ENCODE results near the gene FANCB. TPM values are rescaled to one million over a fixed set of nuclear protein-coding genes. Genes with fewer than 3 reads are reported as not detected.

Gene FANCB
- total RNA-seq, 4 donors from 2014 or later: 0.53 to 7.8 (median 1.8) TPM

DNA sequence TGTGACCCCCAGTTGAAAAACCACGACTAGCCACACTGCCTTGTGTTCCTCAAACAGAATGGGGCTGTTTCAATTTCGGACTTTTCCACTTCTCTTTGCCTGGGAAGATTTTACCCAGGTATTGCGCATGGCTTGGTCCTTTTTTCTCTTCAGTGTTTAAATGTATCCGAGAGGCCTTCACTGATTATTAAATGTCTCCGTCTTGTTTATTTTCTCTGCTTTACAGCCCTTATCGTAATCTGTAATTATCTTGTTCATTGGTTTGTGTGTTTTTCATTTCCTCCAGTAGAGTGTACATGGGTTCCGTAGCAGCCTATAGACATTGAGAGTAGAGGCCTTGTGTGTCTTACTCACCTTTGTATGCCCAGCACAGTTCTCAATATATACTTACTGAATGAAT, 2.8 kb upstream of the FANCB start:
- WGBS, 2 donors: 75 to 87% methylated on average over 7 of the region's 7 CpGs
- H3K4me3 ChIP-seq: no peak overlapping the region
- no peak overlapping the region for H3K27ac ChIP-seq
- TF ChIP-seq, protein P1, sequence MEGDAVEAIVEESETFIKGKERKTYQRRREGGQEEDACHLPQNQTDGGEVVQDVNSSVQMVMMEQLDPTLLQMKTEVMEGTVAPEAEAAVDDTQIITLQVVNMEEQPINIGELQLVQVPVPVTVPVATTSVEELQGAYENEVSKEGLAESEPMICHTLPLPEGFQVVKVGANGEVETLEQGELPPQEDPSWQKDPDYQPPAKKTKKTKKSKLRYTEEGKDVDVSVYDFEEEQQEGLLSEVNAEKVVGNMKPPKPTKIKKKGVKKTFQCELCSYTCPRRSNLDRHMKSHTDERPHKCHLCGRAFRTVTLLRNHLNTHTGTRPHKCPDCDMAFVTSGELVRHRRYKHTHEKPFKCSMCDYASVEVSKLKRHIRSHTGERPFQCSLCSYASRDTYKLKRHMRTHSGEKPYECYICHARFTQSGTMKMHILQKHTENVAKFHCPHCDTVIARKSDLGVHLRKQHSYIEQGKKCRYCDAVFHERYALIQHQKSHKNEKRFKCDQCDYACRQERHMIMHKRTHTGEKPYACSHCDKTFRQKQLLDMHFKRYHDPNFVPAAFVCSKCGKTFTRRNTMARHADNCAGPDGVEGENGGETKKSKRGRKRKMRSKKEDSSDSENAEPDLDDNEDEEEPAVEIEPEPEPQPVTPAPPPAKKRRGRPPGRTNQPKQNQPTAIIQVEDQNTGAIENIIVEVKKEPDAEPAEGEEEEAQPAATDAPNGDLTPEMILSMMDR (IDR thresholded peaks at IDR 0.05): no peak
- TF ChIP-seq POLR2A (IDR thresholded peaks at IDR 0.05): no peak
- peaks cover 0 to 25% (median 4%) of the 10 kb centered on the region in 3 donors for H3K4me1 ChIP-seq
- intact Hi-C loops (cut with DNase I): no loop called here
- H3K27me3 ChIP-seq: no peaks in the 10 kb centered on the region
- H3K36me3 ChIP-seq: no peaks in the 10 kb centered on the region
- no peaks in the 10 kb centered on the region for H3K9me3 ChIP-seq
- no peak for DNase-seq

DNA sequence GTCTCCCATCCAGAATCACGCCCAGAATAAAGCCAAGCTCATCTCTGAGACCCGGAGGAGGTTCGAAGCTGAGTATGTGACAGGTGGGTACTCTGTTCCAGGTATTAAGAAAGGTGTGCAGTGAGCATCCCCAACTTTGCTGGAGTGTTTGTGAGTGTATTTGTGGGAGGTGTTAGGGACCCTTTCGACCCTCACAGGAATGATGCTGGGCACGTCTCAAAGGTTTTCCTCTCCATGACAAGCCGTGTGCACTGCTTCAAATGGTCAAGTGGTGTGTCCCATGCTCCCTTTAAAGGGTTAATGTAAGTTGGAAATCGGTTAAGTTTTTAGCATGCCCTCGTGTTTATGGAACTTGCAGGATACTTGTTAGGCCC, 794 bp upstream of the FANCB start:
- Histone ChIP-seq H3K4me3 (peak overlapping the region; percentile 52 to 77 (median 71)), H3K9me3 (no peaks in the 10 kb centered on the region), H3K36me3 (no peaks in the 10 kb centered on the region), H3K27me3 (no peaks in the 10 kb centered on the region), H3K4me1 (peaks cover 0 to 25% (median 4%) of the 10 kb centered on the region in 3 donors), H3K27ac (peak overlapping the region; percentile 84 to 90 (median 88))
- intact Hi-C loops (cut with DNase I): no loop called here
- TF ChIP-seq POLR2A (IDR thresholded peaks at IDR 0.05): no peak
- TF ChIP-seq, protein P1 (IDR thresholded peaks at IDR 0.05): no peak
- WGBS, 2 donors: 6 to 25% methylated on average over 3 to 7 of the region's 8 CpGs
- no peak for DNase-seq

- peaks cover 0 to 25% (median 4%) of the 10 kb centered on the region in 3 donors for H3K4me1 ChIP-seq
- H3K9me3 ChIP-seq: peaks cover 0 to under 1% (median 0%) of the 10 kb centered on the region in 3 donors
- DNase-seq: no peak
- H3K4me3 ChIP-seq: peak overlapping the region; percentile 38 to 77 (median 71)
- H3K36me3 ChIP-seq: no peaks in the 10 kb centered on the region
- 16 to 64% methylated on average over 6 of the region's 7 CpGs for WGBS, 2 donors
- no peaks in the 10 kb centered on the region for H3K27me3 ChIP-seq
- intact Hi-C loops (cut with DNase I): no loop called here
- TF ChIP-seq, protein P1 (IDR thresholded peaks at IDR 0.05): no peak
- TF ChIP-seq POLR2A (IDR thresholded peaks at IDR 0.05): no peak
- peak overlapping the region in 2 of 4 donors; percentile 89 to 90 for H3K27ac ChIP-seq
Measured at GRCh38 chrX:14872355-14872754, 514 bp downstream of the FANCB start.

DNA sequence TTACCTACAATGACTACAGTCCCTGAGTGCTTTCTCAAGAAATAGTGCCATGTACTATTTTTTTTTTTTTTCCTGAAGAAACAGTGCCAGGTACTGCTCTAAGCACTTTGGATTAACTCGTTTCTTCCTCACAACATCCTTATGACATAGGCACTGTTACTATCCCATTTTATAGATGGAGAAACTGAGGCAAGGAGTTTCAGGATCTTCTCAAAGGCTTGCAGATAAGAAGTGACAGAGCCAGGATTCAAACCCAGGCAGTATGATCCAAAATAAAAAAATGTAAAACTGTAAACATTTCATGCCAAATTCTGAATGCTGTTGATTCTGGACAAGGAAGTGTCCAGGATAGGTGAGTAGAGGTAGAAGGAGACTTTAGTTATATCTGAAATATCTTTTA, 1.1 kb downstream of the FANCB start:
- no peak overlapping the region for H3K27ac ChIP-seq
- no peak for DNase-seq
- H3K4me1 ChIP-seq: peaks cover 0 to 25% (median 4%) of the 10 kb centered on the region in 3 donors
- H3K4me3 ChIP-seq: no peak overlapping the region
- H3K9me3 ChIP-seq: peaks cover 0 to 6% (median 0%) of the 10 kb centered on the region in 3 donors
- intact Hi-C loops (cut with DNase I): no loop called here
- no peak for TF ChIP-seq POLR2A (IDR thresholded peaks at IDR 0.05)
- TF ChIP-seq, protein P1 (IDR thresholded peaks at IDR 0.05): no peak
- no peaks in the 10 kb centered on the region for H3K36me3 ChIP-seq
- WGBS, 2 donors: 21 to 25% methylated on average over 1 of the region's 1 CpG
- H3K27me3 ChIP-seq: no peaks in the 10 kb centered on the region

GRCh38 chrX:14865201-14865600, 7.7 kb downstream of the FANCB start:
- TF ChIP-seq, protein P1 (IDR thresholded peaks at IDR 0.05): no peak
- TF ChIP-seq POLR2A (IDR thresholded peaks at IDR 0.05): no peak
- H3K27ac ChIP-seq: no peak overlapping the region
- H3K27me3 ChIP-seq: no peaks in the 10 kb centered on the region
- H3K4me1 ChIP-seq: no peaks in the 10 kb centered on the region
- 50 to 78% methylated on average over 1 of the region's 1 CpG for WGBS, 2 donors
- DNase-seq: no peak
- no peaks in the 10 kb centered on the region for H3K36me3 ChIP-seq
- intact Hi-C loops (cut with DNase I): no loop called here
- no peak overlapping the region for H3K4me3 ChIP-seq
- peaks cover 0 to 6% (median 0%) of the 10 kb centered on the region in 3 donors for H3K9me3 ChIP-seq
